ENCODE measurements around the gene TKTL1.

- no peak for TF ChIP-seq CTCF (IDR thresholded peaks at IDR 0.05)
- no peak for TF ChIP-seq POLR2A (IDR thresholded peaks at IDR 0.05)
- no peak for TF ChIP-seq POLR2AphosphoS5 (IDR thresholded peaks at IDR 0.05)
These were observed 61.6 kb downstream of the TKTL1 start for GRCh38 chrX:154357205-154357604.
